Vagina (tissue), 2 donors: ENCODE results near the gene SLC12A7.

Experiments used
- CTCF ChIP-seq, 3 experiments: fragments of 450-650 bp in 2 of 3; fragments of 200-600 bp in 1 of 3; sonication (generic) in 1 of 3; IDR thresholded peaks; one replicate each; pipeline ENCODE4 v1.5.1; 2017 to 2019; ENCODE audit warnings: antibody characterized with exemption in 3 of 3, mild to moderate bottlenecking in 2 of 3, moderate library complexity in 2 of 3
- POLR2A ChIP-seq, 2 donors: fragments of 450-650 bp; IDR thresholded peaks; one replicate each; pipeline ENCODE4 v1.6.1; 2017; ENCODE audit warnings: antibody characterized with exemption in 2 of 2, mild to moderate bottlenecking in 2 of 2, moderate library complexity in 2 of 2

GRCh38 chr5:1140818-1141189 is 28.9 kb upstream of the SLC12A7 start:
- TF ChIP-seq CTCF (IDR thresholded peaks at IDR 0.05) (no peak), POLR2A (IDR thresholded peaks at IDR 0.05) (no peak)
